Astrocyte (in vitro differentiated cells and primary cell): ENCODE measurements around the gene TOMM5.

Source experiments
- CTCF ChIP-seq: IDR thresholded peaks from 2 replicates; pipeline ENCODE4 v1.5.1; 2011; ENCODE audit warnings: low read depth, mild to moderate bottlenecking, inconsistent platforms, low read length, moderate library complexity; ENCODE audit not compliant: insufficient read depth
- EZH2 ChIP-seq: IDR thresholded peaks from 2 replicates; pipeline ENCODE4 v1.6.1; 2012; ENCODE audit warnings: mild to moderate bottlenecking, low read length, inconsistent platforms; ENCODE audit not compliant: insufficient read depth

GRCh38 chr9:37596504-37596903, 4.1 kb upstream of the TOMM5 start:
- no peak for TF ChIP-seq CTCF
- no peak for TF ChIP-seq EZH2
